Activated CD4-positive, alpha-beta T cell treated with anti-CD3 and anti-CD28 coated beads for 24 hours (primary cell): ENCODE data around the gene CRLF2.
"Not testable (repeated sequence)": the region's sequence is repeated elsewhere in the genome, so short reads cannot be mapped to it uniquely, and the experiment has no call there.

Source experiments
- DNase-seq, 2 donors: peaks; one replicate each; pipeline ENCODE4 v3.0.0-alpha.2; 2020; ENCODE audit warnings: low read depth in 2 of 2

CRLF2 gene

GRCh38 chrX:1213971-1214370 is 1.5 kb upstream of the CRLF2 start:
- DNase-seq: no peak

GRCh38 chrX:1210844-1211243 is 1.6 kb downstream of the CRLF2 start:
- DNase-seq: no peak

- DNase-seq: no peak
Observed at GRCh38 chrX:1207496-1208025, 4.9 kb downstream of the CRLF2 start.

- DNase-seq: no peak
Observed at GRCh38 chrX:1205681-1206611, 6.5 kb downstream of the CRLF2 start.

GRCh38 chrX:1202251-1202650 is 10.2 kb downstream of the CRLF2 start:
- DNase-seq: no peak

- DNase-seq: no peak
Observed at GRCh38 chrX:1196436-1196835, 16.0 kb downstream of the CRLF2 start.

GRCh38 chrX:1192196-1192595 is 20.3 kb downstream of the CRLF2 start:
- not testable (repeated sequence) for DNase-seq

GRCh38 chrX:1190596-1191145 is 21.8 kb downstream of the CRLF2 start:
- DNase-seq: no peak

- DNase-seq: no peak
Observed at GRCh38 chrX:1185561-1185960, 26.9 kb downstream of the CRLF2 start.

GRCh38 chrX:1182211-1182610 is 30.2 kb downstream of the CRLF2 start:
- no peak for DNase-seq

- not testable (repeated sequence) for DNase-seq
Observed at GRCh38 chrX:1181661-1182060, 30.8 kb downstream of the CRLF2 start.

- no peak for DNase-seq
Observed at GRCh38 chrX:1181170-1181569, 31.3 kb downstream of the CRLF2 start.

- DNase-seq: no peak
Observed at GRCh38 chrX:1178580-1179057, 33.8 kb downstream of the CRLF2 start.

GRCh38 chrX:1176531-1177320 is 35.7 kb downstream of the CRLF2 start:
- not testable (repeated sequence) for DNase-seq

GRCh38 chrX:1174609-1175545 is 37.6 kb downstream of the CRLF2 start:
- not testable (repeated sequence) for DNase-seq

- DNase-seq: not testable (repeated sequence)
Observed at GRCh38 chrX:1173435-1173834, 39.0 kb downstream of the CRLF2 start.

- DNase-seq: no peak
Observed at GRCh38 chrX:1172496-1172895, 40.0 kb downstream of the CRLF2 start.

GRCh38 chrX:1171915-1172314 is 40.5 kb downstream of the CRLF2 start:
- not testable (repeated sequence) for DNase-seq

GRCh38 chrX:1170243-1170642 is 42.2 kb downstream of the CRLF2 start:
- DNase-seq: no peak

- no peak for DNase-seq
Observed at GRCh38 chrX:1169189-1169588, 43.3 kb downstream of the CRLF2 start.

- DNase-seq: no peak
Observed at GRCh38 chrX:1167918-1168481, 44.4 kb downstream of the CRLF2 start.
